ENCODE results near the gene FGL2. TPM values are rescaled to one million over a fixed set of nuclear protein-coding genes. Genes with fewer than 3 reads are reported as not detected.

FGL2 gene
- total RNA-seq, 4 donors from 2014 or later: 217 to 349 (median 305) TPM

Other genes starting within 250 kb of the FGL2 start
- not detected for gene SPDYE17, start 167.5 kb downstream of the FGL2 start, total RNA-seq
- gene SPDYE18, start 137.3 kb downstream of the FGL2 start, total RNA-seq: 1 to 10 TPM in 2 of 4 donors, under 1 TPM in 2; 0.32 to 2.8 (median 1.0) TPM
- gene CCDC146, start 77.2 kb downstream of the FGL2 start, total RNA-seq: 10 to 100 TPM; 14.1 to 21.0 (median 16.2) TPM
- 10 to 100 TPM; 12.6 to 22.8 (median 17.0) TPM for gene GSAP, start 216.5 kb upstream of the FGL2 start, total RNA-seq

Data from esophagus muscularis mucosa (tissue), 4 donors.